Smooth muscle cell of the brain vasculature (primary cell): Measurements from ENCODE around the gene U2SURP.

Experiments used
- DNase-seq: peaks from one replicate; pipeline ENCODE4 v3.0.0-alpha.2; 2012; ENCODE audit warnings: low read depth, low spot score

U2SURP gene

DNA sequence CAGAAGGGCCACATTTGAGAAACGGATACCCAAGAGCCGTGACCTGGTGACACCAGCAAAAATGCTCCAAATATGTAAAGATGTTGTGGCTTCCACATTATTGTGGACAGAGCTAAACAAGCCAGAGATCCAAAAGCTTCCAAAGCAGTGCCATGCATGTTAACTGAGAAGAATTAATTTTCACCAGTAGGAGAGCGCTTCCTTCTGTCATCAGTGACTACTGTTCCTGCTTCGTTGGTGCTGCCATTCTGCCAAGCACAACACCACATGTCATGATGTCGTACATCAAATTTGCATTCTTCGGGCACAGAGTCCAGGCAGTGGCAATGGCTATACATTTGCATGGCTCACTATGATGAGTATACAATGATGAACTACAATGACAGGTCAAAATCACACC is 99.1 kb downstream of the U2SURP start:
- DNase-seq, result no peak

- DNase-seq, result no peak
These were observed 100.5 kb downstream of the U2SURP start for GRCh38 chr3:143101792-143102381.

DNA sequence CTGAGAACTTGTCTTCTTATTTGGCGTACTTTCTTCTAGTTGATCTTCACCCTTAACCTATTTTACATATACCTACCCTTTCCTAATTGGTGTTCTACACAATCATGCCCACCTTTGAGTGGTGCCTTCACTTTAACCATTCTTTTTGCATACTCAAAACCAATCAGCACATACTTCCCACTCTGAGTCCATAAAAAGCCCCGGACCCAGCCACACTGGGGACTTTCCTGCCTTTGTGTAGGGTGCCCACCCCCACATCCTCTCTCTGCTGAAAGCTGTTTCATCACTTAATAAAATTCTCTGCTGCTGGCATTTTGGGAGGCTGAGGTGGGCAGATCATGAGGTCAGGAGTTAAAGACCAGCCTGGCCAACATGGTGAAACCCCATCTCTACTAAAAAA is 102.3 kb downstream of the U2SURP start:
- DNase-seq, result no peak

DNA sequence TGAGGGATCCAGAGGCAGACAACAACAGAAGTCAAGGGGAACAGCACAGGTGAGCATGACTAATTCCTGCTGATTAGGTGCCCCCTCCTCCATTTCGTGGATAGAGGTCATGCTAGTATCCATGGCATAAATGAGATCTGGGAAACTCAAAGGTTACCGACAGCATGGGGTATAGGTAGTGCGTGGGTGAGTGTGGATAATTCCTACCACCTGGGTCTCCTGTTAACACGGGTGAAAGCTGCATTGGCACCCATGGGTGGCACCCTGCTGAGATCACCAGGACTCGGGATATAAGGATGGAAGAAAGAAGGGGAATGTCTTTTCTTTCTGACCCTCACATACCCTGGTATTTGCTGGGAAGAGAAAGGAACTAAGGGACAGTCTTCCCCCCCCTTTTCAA is 103.8 kb downstream of the U2SURP start:
- no peak for DNase-seq

- DNase-seq, result no peak
These were observed 108.5 kb downstream of the U2SURP start for GRCh38 chr3:143109861-143110260.
